ENCODE measurements around the gene SNX18. TPM values are rescaled to one million over a fixed set of nuclear protein-coding genes. Genes with fewer than 3 reads are reported as not detected.
A peak's percentile ranks its signal among the peaks of the same experiment; 100 is the strongest.

Gene SNX18
- total RNA-seq, 2 donors from 2014 or later = 174 to 269 TPM

- peaks cover 20 to 38% of the 10 kb centered on the region in 2 donors for H3K4me1 ChIP-seq (ENCODE audit: control insufficient read depth in 1 of 2, low read depth in 2 of 2)
- ATAC-seq (ENCODE audit: insufficient number of reproducible peaks, low FRiP score, low read depth) (no peak), DNase-seq (ENCODE audit: low spot score) (no peak)
- H3K9me3 ChIP-seq = no peaks in the 10 kb centered on the region
- no peaks in the 10 kb centered on the region for H3K36me3 ChIP-seq
- H3K27me3 ChIP-seq (replicated peaks; ENCODE audit: insufficient read depth) = no peaks in the 10 kb centered on the region
- no peak overlapping the region for H3K4me3 ChIP-seq
- TF ChIP-seq, protein P1, sequence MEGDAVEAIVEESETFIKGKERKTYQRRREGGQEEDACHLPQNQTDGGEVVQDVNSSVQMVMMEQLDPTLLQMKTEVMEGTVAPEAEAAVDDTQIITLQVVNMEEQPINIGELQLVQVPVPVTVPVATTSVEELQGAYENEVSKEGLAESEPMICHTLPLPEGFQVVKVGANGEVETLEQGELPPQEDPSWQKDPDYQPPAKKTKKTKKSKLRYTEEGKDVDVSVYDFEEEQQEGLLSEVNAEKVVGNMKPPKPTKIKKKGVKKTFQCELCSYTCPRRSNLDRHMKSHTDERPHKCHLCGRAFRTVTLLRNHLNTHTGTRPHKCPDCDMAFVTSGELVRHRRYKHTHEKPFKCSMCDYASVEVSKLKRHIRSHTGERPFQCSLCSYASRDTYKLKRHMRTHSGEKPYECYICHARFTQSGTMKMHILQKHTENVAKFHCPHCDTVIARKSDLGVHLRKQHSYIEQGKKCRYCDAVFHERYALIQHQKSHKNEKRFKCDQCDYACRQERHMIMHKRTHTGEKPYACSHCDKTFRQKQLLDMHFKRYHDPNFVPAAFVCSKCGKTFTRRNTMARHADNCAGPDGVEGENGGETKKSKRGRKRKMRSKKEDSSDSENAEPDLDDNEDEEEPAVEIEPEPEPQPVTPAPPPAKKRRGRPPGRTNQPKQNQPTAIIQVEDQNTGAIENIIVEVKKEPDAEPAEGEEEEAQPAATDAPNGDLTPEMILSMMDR (IDR thresholded peaks at IDR 0.05) = no peak
- peak overlapping the region in 1 of 2 donors; percentile 81 for H3K27ac ChIP-seq
These were observed 62.2 kb downstream of the SNX18 start for GRCh38 chr5:54579591-54580295.

DNA sequence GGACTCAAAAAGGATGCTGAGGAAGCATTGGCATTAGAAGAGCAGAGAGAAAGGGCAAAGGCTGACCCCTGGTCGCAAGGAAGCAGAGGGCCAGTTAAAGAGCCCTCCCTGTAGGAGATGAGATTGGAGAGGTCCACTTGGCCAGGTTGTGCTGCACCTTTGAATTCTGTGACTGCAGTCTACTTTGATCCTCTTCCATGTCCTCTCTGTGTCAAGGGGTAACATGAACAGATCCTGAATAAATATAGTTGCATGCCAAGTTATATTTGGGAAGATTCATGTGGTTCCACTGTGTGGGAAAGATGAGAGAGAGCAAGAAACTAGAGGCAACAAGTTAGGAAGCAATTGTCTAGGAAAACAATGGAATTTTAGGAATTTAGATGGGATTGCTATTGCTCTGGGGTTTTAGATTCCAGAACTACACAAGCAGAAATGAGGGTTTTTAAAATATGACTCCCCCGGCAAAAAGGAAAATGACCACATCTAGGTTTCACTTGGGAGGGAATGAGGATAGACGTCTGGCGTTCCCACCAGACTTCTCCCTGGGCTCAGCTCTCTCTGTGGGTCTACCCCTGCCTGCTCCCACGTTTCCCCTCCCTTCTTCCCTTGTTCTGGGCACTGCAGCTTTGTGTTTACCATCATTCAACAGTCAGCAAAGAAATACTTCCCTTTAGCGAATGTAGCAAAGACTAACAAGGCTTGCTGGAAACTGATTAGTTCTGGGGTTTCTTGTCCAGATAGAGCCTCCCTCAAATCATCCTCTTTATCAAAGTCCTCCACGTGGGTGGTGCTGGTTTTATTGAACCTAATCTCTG, 63.6 kb downstream of the SNX18 start:
- no peaks in the 10 kb centered on the region for H3K9me3 ChIP-seq
- ATAC-seq (ENCODE audit: insufficient number of reproducible peaks, low FRiP score, low read depth) (no peak), DNase-seq (ENCODE audit: low spot score) (no peak)
- peak overlapping the region; percentile 70 to 81 for H3K27ac ChIP-seq
- TF ChIP-seq, protein P1 (IDR thresholded peaks at IDR 0.05) = no peak
- H3K27me3 ChIP-seq (replicated peaks; ENCODE audit: insufficient read depth) = no peaks in the 10 kb centered on the region
- peak overlapping the region; percentile 20 for H3K4me3 ChIP-seq
- H3K36me3 ChIP-seq = no peaks in the 10 kb centered on the region
- peaks cover 20 to 38% of the 10 kb centered on the region in 2 donors for H3K4me1 ChIP-seq (ENCODE audit: control insufficient read depth in 1 of 2, low read depth in 2 of 2)

DNA sequence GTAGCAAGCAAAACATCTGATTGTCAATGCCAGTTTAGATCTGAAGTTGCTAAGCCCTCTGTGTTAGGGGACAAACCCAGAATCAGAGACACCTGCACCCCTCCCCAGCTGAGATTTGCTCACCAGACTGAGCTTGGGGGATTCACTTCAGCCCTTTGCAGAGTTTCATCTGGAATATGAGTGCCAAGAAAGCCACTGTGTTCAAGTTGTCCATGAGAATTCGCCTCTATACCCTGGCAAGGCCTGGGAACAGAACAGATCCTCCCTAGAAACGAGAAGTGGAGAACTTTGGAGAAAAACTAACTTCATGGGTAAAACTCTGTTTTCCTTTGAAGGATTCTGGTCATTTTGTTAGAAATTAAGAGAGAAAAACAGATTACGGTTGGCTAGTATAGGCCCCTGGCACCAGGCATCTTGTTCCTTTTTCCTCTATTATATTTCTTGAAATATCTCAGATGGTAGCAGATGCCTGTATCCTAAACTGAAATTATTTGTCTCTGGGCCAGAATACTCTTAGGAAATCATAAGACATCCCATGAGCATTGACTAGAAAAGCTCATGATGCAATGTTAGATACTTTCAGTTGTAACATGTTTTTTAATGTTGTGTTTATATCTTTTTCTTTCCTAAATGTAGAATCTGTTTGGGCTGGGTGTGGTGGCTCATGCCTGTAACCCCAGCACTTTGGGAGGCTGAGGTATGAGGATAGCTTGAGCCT, 64.4 kb downstream of the SNX18 start:
- Histone ChIP-seq H3K4me1 (ENCODE audit: control insufficient read depth in 1 of 2, low read depth in 2 of 2) (peaks cover 20 to 38% of the 10 kb centered on the region in 2 donors), H3K27me3 (replicated peaks; ENCODE audit: insufficient read depth) (no peaks in the 10 kb centered on the region), H3K9me3 (no peaks in the 10 kb centered on the region), H3K27ac (peak overlapping the region; percentile 70 to 81), H3K4me3 (peak overlapping the region; percentile 20), H3K36me3 (no peaks in the 10 kb centered on the region)
- DNase-seq (ENCODE audit: low spot score) (no peak), ATAC-seq (ENCODE audit: insufficient number of reproducible peaks, low FRiP score, low read depth) (peak; percentile 77)
- TF ChIP-seq, protein P1 (IDR thresholded peaks at IDR 0.05) = no peak

DNA sequence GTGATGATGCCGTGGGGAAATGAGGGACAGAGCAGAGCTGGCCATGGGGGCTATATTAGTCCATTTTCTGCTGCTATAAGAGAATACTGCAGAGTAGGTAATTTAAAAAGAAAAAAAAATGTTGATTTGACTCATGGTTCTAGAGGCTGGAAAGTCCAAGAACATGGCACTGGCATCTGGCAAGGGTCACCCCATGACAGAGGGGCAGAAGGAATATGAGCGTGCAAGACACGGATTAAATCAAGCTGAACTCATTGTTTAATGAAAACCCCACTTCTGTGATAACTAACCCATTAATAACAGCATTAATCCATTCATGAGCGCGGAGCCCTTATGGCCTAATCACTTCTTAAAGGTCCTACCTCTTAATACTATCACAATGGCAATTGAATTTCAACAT, 68.8 kb downstream of the SNX18 start:
- no peak overlapping the region for H3K4me3 ChIP-seq
- H3K36me3 ChIP-seq = no peaks in the 10 kb centered on the region
- DNase-seq (ENCODE audit: low spot score) (no peak), ATAC-seq (ENCODE audit: insufficient number of reproducible peaks, low FRiP score, low read depth) (no peak)
- TF ChIP-seq, protein P1 (IDR thresholded peaks at IDR 0.05) = no peak
- H3K9me3 ChIP-seq = no peaks in the 10 kb centered on the region
- H3K4me1 ChIP-seq (ENCODE audit: control insufficient read depth in 1 of 2, low read depth in 2 of 2) = peaks cover 12 to 17% of the 10 kb centered on the region in 2 donors
- H3K27ac ChIP-seq = no peak overlapping the region
- H3K27me3 ChIP-seq (replicated peaks; ENCODE audit: insufficient read depth) = no peaks in the 10 kb centered on the region

GRCh38 chr5:54589786-54590185, 72.2 kb downstream of the SNX18 start:
- H3K9me3 ChIP-seq = no peaks in the 10 kb centered on the region
- H3K27ac ChIP-seq = no peak overlapping the region
- no peak overlapping the region for H3K4me3 ChIP-seq
- no peaks in the 10 kb centered on the region for H3K27me3 ChIP-seq (replicated peaks; ENCODE audit: insufficient read depth)
- H3K4me1 ChIP-seq (ENCODE audit: control insufficient read depth in 1 of 2, low read depth in 2 of 2) = peaks cover 0 to 12% of the 10 kb centered on the region in 2 donors
- TF ChIP-seq, protein P1 (IDR thresholded peaks at IDR 0.05) = no peak
- DNase-seq (ENCODE audit: low spot score) (no peak), ATAC-seq (ENCODE audit: insufficient number of reproducible peaks, low FRiP score, low read depth) (no peak)
- no peaks in the 10 kb centered on the region for H3K36me3 ChIP-seq
